ENCODE measurements around the gene FGF18.

The FGF18 gene

GRCh38 chr5:171453988-171454387 lies 34.5 kb downstream of the FGF18 start:
- intact Hi-C loops (cut with DNase I): no loop called here
- DNase-seq: no peak

- intact Hi-C loops (cut with DNase I): no loop called here
Observed at GRCh38 chr5:171454549-171454948, 35.1 kb downstream of the FGF18 start.

GRCh38 chr5:171455522-171455921 lies 36.1 kb downstream of the FGF18 start:
- DNase-seq: no peak
- intact Hi-C loops (cut with DNase I): no loop called here

More at GRCh38 chr5:171454549-171454948, 35.1 kb downstream of the FGF18 start:
- DNase-seq: no peak

- DNase-seq: no peak
- intact Hi-C loops (cut with DNase I): no loop called here
Observed at GRCh38 chr5:171457208-171457981, 37.9 kb downstream of the FGF18 start.

GRCh38 chr5:171459839-171460238 lies 40.4 kb downstream of the FGF18 start:
- intact Hi-C loops (cut with DNase I): no loop called here
- no peak for DNase-seq

GRCh38 chr5:171462136-171462927 lies 42.9 kb downstream of the FGF18 start:
- intact Hi-C loops (cut with DNase I): no loop called here
- no peak for DNase-seq

GRCh38 chr5:171462928-171463861 lies 43.7 kb downstream of the FGF18 start:
- DNase-seq: no peak
- intact Hi-C loops (cut with DNase I): no loop called here

GRCh38 chr5:171463862-171464229 lies 44.4 kb downstream of the FGF18 start:
- no peak for DNase-seq
- intact Hi-C loops (cut with DNase I): no loop called here

- no peak for DNase-seq
- intact Hi-C loops (cut with DNase I): no loop called here
Observed at GRCh38 chr5:171464829-171465228, 45.4 kb downstream of the FGF18 start.

- DNase-seq: no peak
- intact Hi-C loops (cut with DNase I): no loop called here
Observed at GRCh38 chr5:171467107-171467506, 47.7 kb downstream of the FGF18 start.

GRCh38 chr5:171469326-171469725 lies 49.9 kb downstream of the FGF18 start:
- intact Hi-C loops (cut with DNase I): no loop called here

GRCh38 chr5:171470420-171470819 lies 51.0 kb downstream of the FGF18 start:
- intact Hi-C loops (cut with DNase I): no loop called here
- DNase-seq: no peak

More at GRCh38 chr5:171469326-171469725, 49.9 kb downstream of the FGF18 start:
- no peak for DNase-seq

- no peak for DNase-seq
- intact Hi-C loops (cut with DNase I): no loop called here
Observed at GRCh38 chr5:171474230-171474813, 54.9 kb downstream of the FGF18 start.

GRCh38 chr5:171475596-171475995 lies 56.1 kb downstream of the FGF18 start:
- DNase-seq: no peak
- intact Hi-C loops (cut with DNase I): no loop called here

- intact Hi-C loops (cut with DNase I): no loop called here
- DNase-seq: no peak
Observed at GRCh38 chr5:171476701-171477100, 57.3 kb downstream of the FGF18 start.

GRCh38 chr5:171477101-171477500 lies 57.7 kb downstream of the FGF18 start:
- intact Hi-C loops (cut with DNase I): no loop called here
- DNase-seq: no peak

- intact Hi-C loops (cut with DNase I): no loop called here
- DNase-seq: no peak
Observed at GRCh38 chr5:171477666-171478065, 58.2 kb downstream of the FGF18 start.

GRCh38 chr5:171478946-171479775 lies 59.7 kb downstream of the FGF18 start:
- DNase-seq: no peak
- intact Hi-C loops (cut with DNase I): no loop called here
